Measurements from ENCODE around the gene CSTB.

The CSTB gene

GRCh38 chr21:43750339-43751033 lies 25.6 kb downstream of the CSTB start:
- peaks cover 55 to 81% of the 10 kb centered on the region in 2 donors for H3K36me3 ChIP-seq (ENCODE audit: control insufficient read depth in 2 of 2, insufficient read depth in 2 of 2, low read length in 2 of 2)

GRCh38 chr21:43749651-43750262 lies 26.4 kb downstream of the CSTB start:
- Histone ChIP-seq H3K36me3 (ENCODE audit: control insufficient read depth in 2 of 2, insufficient read depth in 2 of 2, low read length in 2 of 2) (peaks cover 56 to 77% of the 10 kb centered on the region in 2 donors), H3K27ac (ENCODE audit: low read depth in 2 of 2, low read length in 2 of 2) (no peak overlapping the region)

More at GRCh38 chr21:43750339-43751033, 25.6 kb downstream of the CSTB start:
- Histone ChIP-seq H3K27ac (ENCODE audit: low read depth in 2 of 2, low read length in 2 of 2) (no peak overlapping the region), H3K9me3 (ENCODE audit: control insufficient read depth in 2 of 2, low read length in 2 of 2) (no peaks in the 10 kb centered on the region), H3K4me1 (ENCODE audit: control insufficient read depth in 2 of 2, insufficient read depth in 2 of 2, low read length in 2 of 2) (no peaks in the 10 kb centered on the region), H3K9ac (ENCODE audit: low read depth in 1 of 2, low read length in 2 of 2) (no peak overlapping the region), H3K4me3 (ENCODE audit: low read length in 2 of 2) (no peak overlapping the region), H3K27me3 (ENCODE audit: control insufficient read depth in 2 of 2, insufficient read depth in 2 of 2, low read length in 2 of 2) (no peaks in the 10 kb centered on the region)

GRCh38 chr21:43748622-43749021 lies 27.5 kb downstream of the CSTB start:
- Histone ChIP-seq H3K36me3 (ENCODE audit: control insufficient read depth in 2 of 2, insufficient read depth in 2 of 2, low read length in 2 of 2) (peaks cover 57 to 77% of the 10 kb centered on the region in 2 donors), H3K4me3 (ENCODE audit: low read length in 2 of 2) (no peak overlapping the region), H3K4me1 (ENCODE audit: control insufficient read depth in 2 of 2, insufficient read depth in 2 of 2, low read length in 2 of 2) (no peaks in the 10 kb centered on the region), H3K27ac (ENCODE audit: low read depth in 2 of 2, low read length in 2 of 2) (no peak overlapping the region), H3K9me3 (ENCODE audit: control insufficient read depth in 2 of 2, low read length in 2 of 2) (no peaks in the 10 kb centered on the region), H3K27me3 (ENCODE audit: control insufficient read depth in 2 of 2, insufficient read depth in 2 of 2, low read length in 2 of 2) (no peaks in the 10 kb centered on the region), H3K9ac (ENCODE audit: low read depth in 1 of 2, low read length in 2 of 2) (no peak overlapping the region)

More at GRCh38 chr21:43749651-43750262, 26.4 kb downstream of the CSTB start:
- Histone ChIP-seq H3K9me3 (ENCODE audit: control insufficient read depth in 2 of 2, low read length in 2 of 2) (no peaks in the 10 kb centered on the region), H3K9ac (ENCODE audit: low read depth in 1 of 2, low read length in 2 of 2) (no peak overlapping the region), H3K4me1 (ENCODE audit: control insufficient read depth in 2 of 2, insufficient read depth in 2 of 2, low read length in 2 of 2) (no peaks in the 10 kb centered on the region), H3K4me3 (ENCODE audit: low read length in 2 of 2) (no peak overlapping the region), H3K27me3 (ENCODE audit: control insufficient read depth in 2 of 2, insufficient read depth in 2 of 2, low read length in 2 of 2) (no peaks in the 10 kb centered on the region)

DNA sequence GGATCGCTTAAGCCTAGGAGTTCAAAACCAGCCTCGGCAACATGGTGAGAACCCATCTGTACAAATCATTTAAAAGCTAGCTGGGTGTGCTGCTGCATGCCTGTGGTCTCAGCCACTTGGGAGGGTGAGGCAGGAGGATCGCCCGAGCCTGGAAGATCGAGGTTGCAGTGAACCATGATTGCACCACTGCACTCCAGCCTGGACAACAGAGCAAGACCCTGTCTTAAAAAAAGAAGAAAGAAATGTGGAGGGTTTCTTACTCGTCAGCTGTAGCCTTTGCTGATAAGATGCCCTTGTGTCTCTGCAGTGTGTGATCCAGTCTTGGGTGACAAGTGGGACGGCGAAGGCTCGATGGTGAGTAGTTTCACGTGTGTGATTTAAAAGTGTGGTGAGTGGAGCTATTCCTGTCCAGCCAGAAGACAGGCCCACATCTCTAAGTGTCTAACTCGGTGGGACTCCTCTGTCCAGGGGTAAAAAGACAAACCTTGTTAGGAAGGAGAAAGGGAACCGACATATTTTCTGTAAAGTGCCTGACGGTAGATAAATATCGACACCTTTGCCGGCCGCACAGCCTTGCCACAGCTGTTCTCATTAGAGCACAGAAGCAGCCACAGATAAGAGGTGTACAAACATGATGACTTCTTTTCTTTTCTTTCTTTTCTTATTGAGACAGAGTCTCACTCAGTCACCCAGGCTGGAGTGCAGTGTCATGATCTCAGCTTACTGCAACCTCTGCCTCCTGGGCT lies 30.2 kb downstream of the CSTB start:
- Histone ChIP-seq H3K36me3 (ENCODE audit: control insufficient read depth in 2 of 2, insufficient read depth in 2 of 2, low read length in 2 of 2) (peaks cover 48 to 57% of the 10 kb centered on the region in 2 donors), H3K4me3 (ENCODE audit: low read length in 2 of 2) (no peak overlapping the region), H3K9ac (ENCODE audit: low read depth in 1 of 2, low read length in 2 of 2) (no peak overlapping the region), H3K27ac (ENCODE audit: low read depth in 2 of 2, low read length in 2 of 2) (no peak overlapping the region), H3K4me1 (ENCODE audit: control insufficient read depth in 2 of 2, insufficient read depth in 2 of 2, low read length in 2 of 2) (no peaks in the 10 kb centered on the region), H3K9me3 (ENCODE audit: control insufficient read depth in 2 of 2, low read length in 2 of 2) (no peaks in the 10 kb centered on the region), H3K27me3 (ENCODE audit: control insufficient read depth in 2 of 2, insufficient read depth in 2 of 2, low read length in 2 of 2) (no peaks in the 10 kb centered on the region)

GRCh38 chr21:43744725-43745124 lies 31.4 kb downstream of the CSTB start:
- peaks cover 41 to 48% of the 10 kb centered on the region in 2 donors for H3K36me3 ChIP-seq (ENCODE audit: control insufficient read depth in 2 of 2, insufficient read depth in 2 of 2, low read length in 2 of 2)
- no peak overlapping the region for H3K4me3 ChIP-seq (ENCODE audit: low read length in 2 of 2)
- no peaks in the 10 kb centered on the region for H3K27me3 ChIP-seq (ENCODE audit: control insufficient read depth in 2 of 2, insufficient read depth in 2 of 2, low read length in 2 of 2)
- no peaks in the 10 kb centered on the region for H3K9me3 ChIP-seq (ENCODE audit: control insufficient read depth in 2 of 2, low read length in 2 of 2)
- H3K9ac ChIP-seq (ENCODE audit: low read depth in 1 of 2, low read length in 2 of 2) = no peak overlapping the region
- no peak overlapping the region for H3K27ac ChIP-seq (ENCODE audit: low read depth in 2 of 2, low read length in 2 of 2)
- no peaks in the 10 kb centered on the region for H3K4me1 ChIP-seq (ENCODE audit: control insufficient read depth in 2 of 2, insufficient read depth in 2 of 2, low read length in 2 of 2)

DNA sequence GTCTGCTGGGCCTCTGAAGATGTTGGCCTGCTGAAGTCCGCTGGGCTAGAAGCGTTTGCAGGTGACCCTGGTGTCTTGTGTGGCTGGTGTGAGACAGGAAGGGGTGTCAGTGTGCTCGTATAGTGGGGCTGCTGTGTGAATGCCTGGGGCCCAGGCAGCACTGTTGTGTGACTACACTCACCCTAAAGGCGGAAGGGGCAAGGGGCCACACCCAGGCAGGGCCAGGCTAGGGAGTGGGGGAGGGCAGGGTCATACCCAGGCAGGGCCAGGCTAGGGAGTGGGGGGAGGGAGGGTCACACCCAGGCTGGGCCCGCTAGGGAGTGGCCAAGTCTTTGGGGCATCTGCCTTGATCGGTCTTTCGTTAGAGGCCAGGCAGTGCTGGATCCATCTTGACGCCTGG lies 32.2 kb downstream of the CSTB start:
- Histone ChIP-seq H3K9me3 (ENCODE audit: control insufficient read depth in 2 of 2, low read length in 2 of 2) (no peaks in the 10 kb centered on the region), H3K36me3 (ENCODE audit: control insufficient read depth in 2 of 2, insufficient read depth in 2 of 2, low read length in 2 of 2) (peaks cover 41 to 48% of the 10 kb centered on the region in 2 donors), H3K27me3 (ENCODE audit: control insufficient read depth in 2 of 2, insufficient read depth in 2 of 2, low read length in 2 of 2) (no peaks in the 10 kb centered on the region), H3K27ac (ENCODE audit: low read depth in 2 of 2, low read length in 2 of 2) (no peak overlapping the region), H3K9ac (ENCODE audit: low read depth in 1 of 2, low read length in 2 of 2) (no peak overlapping the region), H3K4me1 (ENCODE audit: control insufficient read depth in 2 of 2, insufficient read depth in 2 of 2, low read length in 2 of 2) (no peaks in the 10 kb centered on the region), H3K4me3 (ENCODE audit: low read length in 2 of 2) (no peak overlapping the region)

- no peaks in the 10 kb centered on the region for H3K9me3 ChIP-seq (ENCODE audit: control insufficient read depth in 2 of 2, low read length in 2 of 2)
- H3K4me3 ChIP-seq (ENCODE audit: low read length in 2 of 2) = no peak overlapping the region
- H3K9ac ChIP-seq (ENCODE audit: low read depth in 1 of 2, low read length in 2 of 2) = no peak overlapping the region
- peaks cover 34 to 37% of the 10 kb centered on the region in 2 donors for H3K36me3 ChIP-seq (ENCODE audit: control insufficient read depth in 2 of 2, insufficient read depth in 2 of 2, low read length in 2 of 2)
- H3K27me3 ChIP-seq (ENCODE audit: control insufficient read depth in 2 of 2, insufficient read depth in 2 of 2, low read length in 2 of 2) = no peaks in the 10 kb centered on the region
- no peaks in the 10 kb centered on the region for H3K4me1 ChIP-seq (ENCODE audit: control insufficient read depth in 2 of 2, insufficient read depth in 2 of 2, low read length in 2 of 2)
- no peak overlapping the region for H3K27ac ChIP-seq (ENCODE audit: low read depth in 2 of 2, low read length in 2 of 2)
Observed at GRCh38 chr21:43741423-43742096, 34.5 kb downstream of the CSTB start.

GRCh38 chr21:43740497-43741156 lies 35.5 kb downstream of the CSTB start:
- H3K4me1 ChIP-seq (ENCODE audit: control insufficient read depth in 2 of 2, insufficient read depth in 2 of 2, low read length in 2 of 2) = no peaks in the 10 kb centered on the region
- no peaks in the 10 kb centered on the region for H3K9me3 ChIP-seq (ENCODE audit: control insufficient read depth in 2 of 2, low read length in 2 of 2)
- peaks cover 29 to 32% of the 10 kb centered on the region in 2 donors for H3K36me3 ChIP-seq (ENCODE audit: control insufficient read depth in 2 of 2, insufficient read depth in 2 of 2, low read length in 2 of 2)
- H3K27ac ChIP-seq (ENCODE audit: low read depth in 2 of 2, low read length in 2 of 2) = peak overlapping the region in 1 of 2 donors; percentile 26
- no peaks in the 10 kb centered on the region for H3K27me3 ChIP-seq (ENCODE audit: control insufficient read depth in 2 of 2, insufficient read depth in 2 of 2, low read length in 2 of 2)
- no peak overlapping the region for H3K4me3 ChIP-seq (ENCODE audit: low read length in 2 of 2)
- no peak overlapping the region for H3K9ac ChIP-seq (ENCODE audit: low read depth in 1 of 2, low read length in 2 of 2)

GRCh38 chr21:43739621-43740435 lies 36.3 kb downstream of the CSTB start:
- Histone ChIP-seq H3K36me3 (ENCODE audit: control insufficient read depth in 2 of 2, insufficient read depth in 2 of 2, low read length in 2 of 2) (peaks cover 26% of the 10 kb centered on the region in 2 donors), H3K27ac (ENCODE audit: low read depth in 2 of 2, low read length in 2 of 2) (peak overlapping the region in 1 of 2 donors; percentile 26), H3K27me3 (ENCODE audit: control insufficient read depth in 2 of 2, insufficient read depth in 2 of 2, low read length in 2 of 2) (no peaks in the 10 kb centered on the region), H3K4me3 (ENCODE audit: low read length in 2 of 2) (no peak overlapping the region), H3K9me3 (ENCODE audit: control insufficient read depth in 2 of 2, low read length in 2 of 2) (no peaks in the 10 kb centered on the region), H3K9ac (ENCODE audit: low read depth in 1 of 2, low read length in 2 of 2) (no peak overlapping the region), H3K4me1 (ENCODE audit: control insufficient read depth in 2 of 2, insufficient read depth in 2 of 2, low read length in 2 of 2) (peaks cover 0 to 2% of the 10 kb centered on the region in 2 donors)
